ENCODE measurements around the gene ABR.
"Not testable (repeated sequence)": the region's sequence is repeated elsewhere in the genome, so short reads cannot be mapped to it uniquely, and the experiment has no call there.

ABR gene

DNA sequence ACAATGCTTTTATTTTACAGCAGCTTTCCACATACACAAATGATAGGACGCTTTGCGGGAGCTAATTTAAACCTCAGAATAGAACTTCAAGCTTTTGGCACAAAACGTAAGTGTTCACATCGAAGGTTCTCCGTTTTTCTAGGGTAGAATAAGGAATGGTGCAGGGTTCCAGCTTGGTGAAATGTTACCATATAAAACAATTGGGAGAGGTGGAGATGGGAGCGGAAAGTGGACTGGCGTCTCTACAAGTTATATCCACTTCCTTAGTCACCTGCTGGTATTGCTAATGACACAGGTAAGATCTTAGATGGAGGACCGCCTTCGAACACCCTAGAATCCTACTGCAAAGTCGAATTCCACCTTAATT lies 198.5 kb downstream of the ABR start:
- no peak for DNase-seq (ENCODE audit: low read depth)

DNA sequence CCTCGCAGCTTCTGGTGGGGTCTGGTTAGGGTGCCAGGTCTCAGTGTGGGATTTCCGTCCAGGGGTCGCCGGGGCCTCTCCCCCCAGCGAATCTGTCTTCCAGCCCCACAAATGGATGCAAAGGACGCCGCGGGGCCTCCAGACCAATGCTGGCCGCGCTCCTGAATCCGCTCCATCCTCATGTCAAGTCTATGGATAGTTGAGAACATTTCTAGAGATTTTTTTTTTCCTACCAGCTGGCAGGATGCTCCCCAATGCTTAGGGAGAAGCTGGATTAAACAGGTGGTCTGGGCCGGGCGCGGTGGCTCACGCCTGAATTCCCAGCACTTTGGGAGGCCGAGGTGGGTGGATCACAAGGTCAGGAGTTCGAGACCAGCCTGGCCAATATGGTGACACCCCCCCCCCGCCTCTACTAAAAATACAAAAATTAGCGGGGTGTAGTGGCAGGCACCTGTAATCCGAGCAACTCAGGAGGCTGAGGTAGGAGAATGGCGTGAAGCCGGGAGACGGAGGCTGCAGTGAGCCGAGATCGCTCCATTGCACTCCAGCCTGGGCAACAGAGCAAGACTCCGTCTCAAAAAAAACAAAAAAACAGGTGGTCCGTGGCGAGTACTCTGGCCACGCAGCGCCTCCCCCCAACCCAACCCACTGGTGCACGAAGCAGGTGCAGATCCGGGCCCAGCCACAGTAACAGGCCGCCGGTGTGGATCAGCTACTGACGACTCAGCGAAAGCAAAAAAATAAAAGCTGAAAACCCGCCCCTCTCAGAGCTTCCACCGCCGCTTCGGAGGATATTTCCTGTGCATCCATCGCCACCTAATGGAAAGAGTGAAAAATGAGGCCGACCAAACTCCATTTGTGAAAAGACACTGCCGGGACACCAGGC lies 199.1 kb downstream of the ABR start:
- DNase-seq (ENCODE audit: low read depth), result peak; percentile 67

DNA sequence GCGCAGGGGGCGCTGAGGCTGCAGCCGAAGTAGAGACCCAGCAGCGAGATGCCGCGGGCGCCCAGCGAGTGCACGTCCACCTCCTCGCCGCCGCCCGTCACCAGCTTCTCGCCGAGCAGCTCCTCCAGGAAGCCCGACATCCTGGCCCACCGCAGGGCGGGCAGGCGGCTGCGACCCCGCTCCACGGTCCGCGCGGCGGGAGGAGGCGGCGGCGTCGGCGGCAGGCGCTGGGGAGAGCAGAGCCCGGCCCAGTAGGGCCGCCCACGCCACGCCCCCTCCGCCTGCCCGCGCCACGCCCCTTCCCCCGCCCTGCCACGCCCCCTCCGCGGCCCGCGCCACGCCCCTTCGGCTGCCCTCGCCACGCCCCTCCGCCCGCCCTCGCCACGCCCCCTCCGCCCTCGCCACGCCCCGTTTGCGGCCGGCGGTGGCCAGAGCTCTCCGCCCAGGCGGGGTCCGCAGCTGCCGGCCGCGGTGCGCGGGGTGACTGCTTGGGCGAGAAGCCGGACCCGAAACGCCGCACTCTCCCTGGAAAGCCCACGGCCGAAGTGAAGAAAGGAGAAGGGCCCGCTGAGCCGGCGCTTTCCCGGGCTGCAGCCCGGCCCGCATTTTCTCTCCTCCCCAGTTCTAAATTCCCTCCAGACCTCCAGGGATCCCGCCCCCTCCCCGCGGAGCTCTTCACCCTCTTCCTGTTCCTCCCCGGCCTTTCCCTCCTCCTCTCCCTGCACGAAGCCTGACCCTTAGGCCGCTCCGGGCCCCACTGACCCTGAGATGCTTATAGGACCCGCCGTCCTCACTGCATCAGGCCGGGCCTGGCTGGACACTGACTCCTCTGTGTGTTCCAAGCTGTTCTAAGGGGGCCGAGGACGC lies 200.0 kb downstream of the ABR start, which contains the start of gene NXN:
Gene NXN, minus strand, starts transcription at position 238 of the 867 bp plus-strand sequence.
- peak; percentile 88 for DNase-seq (ENCODE audit: low read depth)

DNA sequence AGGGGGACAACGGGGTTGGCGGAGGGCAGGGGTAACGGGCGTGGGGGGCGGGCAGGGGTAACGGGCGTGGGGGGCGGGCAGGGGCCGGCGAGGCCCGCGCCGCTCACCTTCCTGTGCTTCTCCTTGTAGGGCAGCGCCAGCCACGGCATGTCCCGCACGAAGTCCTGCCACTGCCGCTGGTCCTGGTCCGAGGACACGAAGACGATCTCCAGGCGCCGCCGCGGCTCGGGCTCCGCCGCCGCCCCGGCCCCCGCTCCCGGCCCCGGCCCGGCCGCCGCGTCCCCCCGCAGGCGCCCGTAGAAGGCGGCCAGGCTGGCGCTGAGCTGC lies 200.6 kb downstream of the ABR start:
- DNase-seq (ENCODE audit: low read depth), result no peak

DNA sequence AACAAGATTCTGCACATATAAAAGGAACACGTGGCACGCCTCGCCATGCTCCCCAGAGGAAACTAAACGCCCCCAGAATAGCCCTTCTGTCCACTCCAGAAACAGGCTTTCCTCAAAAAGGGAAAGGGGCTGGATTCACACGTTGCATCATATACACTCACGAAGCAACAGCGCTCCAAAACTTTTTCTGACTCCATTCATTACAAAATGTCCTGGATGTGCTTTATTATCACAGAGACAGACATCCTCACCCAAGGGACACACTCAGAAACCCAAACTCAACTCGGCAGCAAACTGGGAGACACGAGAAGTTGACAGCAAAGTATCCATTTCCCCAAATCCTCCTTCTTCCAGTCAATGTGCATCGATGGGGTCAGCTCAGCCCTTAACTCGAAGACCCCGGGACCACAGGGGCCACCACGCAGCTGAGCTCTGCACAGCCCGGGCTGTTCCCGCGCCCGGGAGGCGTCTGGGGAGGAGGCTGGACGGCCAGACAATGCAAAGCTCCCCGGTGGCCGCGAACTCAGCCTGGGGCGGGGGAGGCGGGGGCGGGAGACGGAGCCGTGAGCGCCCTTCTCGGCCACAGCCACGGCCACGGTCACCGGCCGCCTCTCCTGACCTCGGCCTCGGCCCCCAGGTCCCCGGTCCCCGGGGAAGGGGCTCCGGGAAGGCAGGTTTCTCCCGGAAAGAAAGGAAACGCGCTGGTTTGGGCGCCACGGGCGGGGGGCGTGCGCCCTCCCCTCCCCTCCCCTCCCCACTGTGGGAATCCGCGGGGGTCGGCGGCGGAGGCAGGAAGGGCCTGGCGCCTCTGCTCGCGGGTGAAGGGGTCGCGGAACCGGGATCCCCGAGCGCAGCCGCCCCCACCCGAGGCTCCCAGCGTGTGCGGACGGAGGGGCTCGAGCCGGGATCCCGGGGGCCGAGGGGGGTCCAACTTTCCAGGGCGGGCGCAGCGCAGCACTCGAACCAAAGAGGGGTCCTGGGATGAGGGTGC lies 201.4 kb downstream of the ABR start:
- DNase-seq (ENCODE audit: low read depth), result no peak

DNA sequence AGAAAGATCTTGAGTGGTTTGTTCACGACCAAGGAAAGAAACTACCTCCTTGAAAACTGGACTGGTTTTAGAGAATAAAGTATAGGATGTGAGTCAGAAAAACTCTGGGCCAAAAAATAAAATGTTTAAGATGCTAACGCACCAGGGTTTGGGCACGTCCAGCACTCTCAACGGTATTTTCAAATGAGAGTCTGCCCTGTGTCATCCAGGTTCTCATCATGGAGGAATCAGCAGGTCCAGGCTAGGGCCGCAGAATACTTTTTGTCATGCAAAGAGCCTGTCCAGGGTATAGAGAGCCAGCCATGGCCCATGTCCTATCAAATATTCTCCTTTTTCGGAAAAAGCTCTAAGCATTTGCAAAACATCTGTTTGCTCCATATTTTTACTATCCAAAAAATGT lies 202.6 kb downstream of the ABR start:
- DNase-seq (ENCODE audit: low read depth), result no peak

DNA sequence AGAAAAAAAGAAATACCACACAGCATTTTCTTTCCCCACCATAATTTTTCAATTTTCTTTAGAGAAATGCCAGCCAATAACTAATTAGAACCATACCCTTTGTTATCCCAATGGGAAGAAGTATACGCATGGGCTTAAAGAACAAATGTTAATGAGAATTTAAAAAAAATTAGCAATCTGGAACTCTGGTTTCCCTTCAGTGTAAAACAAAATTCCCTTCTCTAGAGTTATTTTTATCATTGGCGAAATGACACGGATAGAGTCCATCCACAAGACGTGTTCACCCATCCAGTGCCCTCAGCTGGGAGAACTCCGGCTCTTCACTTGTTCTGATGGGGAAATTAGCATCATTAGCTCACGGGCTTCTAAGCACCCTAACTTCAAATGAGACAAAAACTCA lies 203.5 kb downstream of the ABR start:
- DNase-seq (ENCODE audit: low read depth), result no peak

DNA sequence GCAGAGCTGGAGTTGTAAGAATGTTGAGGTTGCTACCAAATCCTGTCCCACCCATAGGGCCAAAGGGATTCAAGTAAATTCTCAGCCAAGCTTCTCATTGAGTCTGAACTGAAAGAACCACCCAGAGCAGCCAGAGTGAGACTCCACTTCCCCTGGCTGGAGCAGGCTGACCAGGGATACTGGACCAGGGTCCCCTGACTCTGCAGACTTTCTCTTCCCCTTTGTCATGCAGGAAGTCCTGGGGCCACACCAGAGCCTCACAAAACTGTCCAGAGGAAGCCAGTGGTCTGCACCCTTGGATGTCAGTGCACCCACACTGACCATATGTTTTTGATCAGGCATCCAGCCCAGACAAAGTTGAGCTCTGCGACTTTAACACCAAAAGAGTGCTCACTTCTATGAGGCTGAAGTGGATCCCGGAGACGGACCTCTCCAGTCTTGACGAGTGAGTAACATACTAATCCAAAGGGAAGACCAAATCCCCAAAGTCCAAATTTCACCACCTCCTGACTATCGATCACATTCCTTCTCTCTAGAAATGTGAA lies 204.3 kb downstream of the ABR start:
- DNase-seq (ENCODE audit: low read depth), result no peak

DNA sequence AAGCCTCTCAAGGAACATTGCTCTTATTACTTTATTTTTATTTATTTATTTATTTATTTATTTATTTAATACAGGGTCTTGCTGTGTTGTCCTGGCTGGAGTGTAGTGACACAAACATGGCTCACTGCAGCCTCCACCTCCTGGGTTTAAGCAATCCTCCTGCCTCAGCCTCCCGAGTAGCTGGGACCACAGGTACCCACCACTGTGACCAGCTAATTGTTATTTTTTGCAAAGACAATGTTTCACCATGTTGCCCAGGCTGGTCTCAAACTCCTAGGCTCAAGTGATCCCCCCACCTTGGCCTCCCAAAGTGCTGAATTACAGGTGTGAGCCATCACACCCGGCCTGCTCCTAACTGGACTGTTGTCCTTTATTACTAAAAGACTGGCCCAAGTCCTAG lies 205.0 kb downstream of the ABR start:
- DNase-seq (ENCODE audit: low read depth), result not testable (repeated sequence)

DNA sequence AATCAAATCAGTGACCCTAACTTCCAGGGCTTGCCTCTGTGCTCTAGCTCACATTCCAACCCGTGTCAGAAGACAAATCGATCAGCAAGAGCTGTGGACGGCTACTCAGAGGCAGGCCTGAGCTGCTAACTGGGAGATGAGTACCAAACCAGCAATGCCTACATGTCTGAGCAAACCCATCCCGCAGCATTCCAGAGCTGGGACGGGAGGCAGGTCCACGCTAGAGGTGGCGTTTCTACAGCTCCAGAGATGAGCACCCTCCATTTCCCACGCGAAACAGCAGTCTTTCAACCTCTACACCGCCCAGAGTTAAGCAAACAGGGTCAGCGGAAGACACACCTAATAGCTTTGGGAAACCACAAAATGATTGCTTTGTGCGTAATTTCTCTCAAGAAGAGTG lies 206.7 kb downstream of the ABR start:
- DNase-seq (ENCODE audit: low read depth), result no peak

DNA sequence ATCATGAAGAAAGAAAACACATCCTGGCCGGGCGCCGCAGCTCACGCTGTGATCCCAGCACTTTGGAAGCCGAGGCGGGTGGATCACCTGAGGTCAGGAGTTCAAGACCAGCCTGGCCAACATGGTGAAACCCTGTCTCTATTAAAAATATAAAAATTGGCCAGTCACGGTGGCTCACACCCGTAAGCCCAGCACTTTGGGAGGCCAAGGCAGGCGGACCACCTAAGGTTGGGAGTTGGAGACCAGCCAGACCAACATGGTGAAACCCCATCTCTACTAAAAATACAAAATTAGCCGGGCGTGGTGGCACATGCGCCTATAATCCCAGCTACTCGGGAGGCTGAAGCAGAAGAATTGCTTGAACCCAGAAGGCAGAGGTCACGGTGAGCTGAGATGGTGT lies 207.9 kb downstream of the ABR start:
- DNase-seq (ENCODE audit: low read depth), result not testable (repeated sequence)

DNA sequence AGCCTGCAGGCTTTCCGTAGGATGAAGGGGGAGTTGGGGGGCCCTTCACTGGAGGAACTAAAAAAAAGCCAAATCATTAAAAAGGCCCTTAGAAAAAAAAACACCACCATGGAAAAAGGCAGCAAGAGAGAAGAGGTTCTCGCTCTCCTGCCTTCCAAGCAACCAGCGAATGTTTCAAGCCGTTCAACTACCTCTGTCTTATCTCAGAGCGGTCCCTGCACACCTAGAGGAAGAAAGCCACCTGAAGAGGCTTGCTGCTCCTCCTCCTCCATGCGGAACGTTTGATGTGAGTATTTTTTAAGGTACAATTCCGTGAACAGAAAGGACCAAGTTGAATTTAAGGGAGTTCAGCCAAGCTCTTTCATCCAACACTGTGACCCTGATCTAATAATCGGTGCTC lies 209.4 kb downstream of the ABR start:
- DNase-seq (ENCODE audit: low read depth), result no peak

DNA sequence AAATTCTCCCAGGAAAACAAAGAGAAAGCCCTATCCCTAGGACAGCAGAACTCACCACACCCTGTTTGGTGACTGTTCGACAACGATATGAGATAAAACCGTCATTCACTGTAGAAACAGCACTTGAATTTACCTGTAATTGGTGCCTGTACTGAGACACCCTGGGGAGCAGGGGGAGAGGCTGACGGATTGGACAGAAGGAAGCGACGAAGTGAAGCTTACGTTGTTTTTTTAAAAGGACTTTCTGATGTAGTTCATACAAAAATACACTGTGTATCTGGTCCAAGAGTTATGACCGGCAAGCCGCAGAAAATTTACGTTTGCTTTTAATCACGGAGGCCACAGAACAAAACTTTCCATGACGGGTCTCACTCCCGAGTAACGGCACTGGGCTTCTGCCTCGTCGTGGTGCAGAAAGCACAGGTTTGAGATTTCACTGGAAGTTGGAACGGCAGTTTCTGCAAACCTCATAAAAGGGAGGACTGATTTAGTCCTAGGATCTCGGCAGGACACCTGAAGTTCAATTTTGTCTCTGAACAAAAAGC lies 209.9 kb downstream of the ABR start:
- no peak for DNase-seq (ENCODE audit: low read depth)

DNA sequence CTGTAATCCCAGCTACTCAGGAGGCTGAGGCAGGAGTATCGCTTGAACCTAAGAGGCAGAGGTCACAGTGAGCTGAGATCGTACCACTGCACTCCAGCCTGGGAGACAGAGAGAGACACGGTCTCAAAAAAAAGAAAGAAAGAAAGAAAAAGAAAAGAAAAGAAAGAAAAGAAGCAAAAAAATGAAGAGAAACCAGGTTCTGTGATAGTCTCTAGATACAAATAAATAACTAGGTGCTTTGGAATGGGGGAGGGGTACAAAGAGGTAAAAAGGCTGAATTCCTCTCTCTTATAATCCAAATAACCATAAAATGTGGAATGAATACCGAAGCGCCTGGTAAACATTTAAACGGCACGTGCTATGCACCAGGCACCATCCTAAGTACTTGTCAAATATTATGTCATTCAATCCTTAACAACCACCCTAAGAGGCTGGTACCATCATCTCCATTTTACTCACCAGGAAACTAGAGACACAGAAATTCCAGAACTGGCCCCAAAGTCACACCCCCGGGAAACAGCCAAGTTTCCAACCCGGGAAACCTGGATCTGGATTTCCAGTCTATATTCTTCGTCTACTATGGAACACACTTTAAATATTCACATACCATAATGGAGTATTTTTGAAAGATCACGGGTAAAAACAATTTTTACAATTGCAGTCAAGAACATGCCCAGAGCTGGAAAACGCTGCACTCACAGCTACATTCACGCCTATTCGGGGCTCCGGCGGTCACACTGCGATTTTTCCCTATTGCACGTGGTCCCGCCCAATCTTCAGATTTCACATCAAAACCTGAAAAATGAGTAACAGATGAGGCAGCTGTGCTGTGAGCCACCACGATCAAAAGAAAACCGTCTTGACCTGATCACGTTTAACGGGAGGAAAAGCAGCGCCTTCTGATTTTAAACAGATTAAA lies 210.7 kb downstream of the ABR start:
- no peak for DNase-seq (ENCODE audit: low read depth)

DNA sequence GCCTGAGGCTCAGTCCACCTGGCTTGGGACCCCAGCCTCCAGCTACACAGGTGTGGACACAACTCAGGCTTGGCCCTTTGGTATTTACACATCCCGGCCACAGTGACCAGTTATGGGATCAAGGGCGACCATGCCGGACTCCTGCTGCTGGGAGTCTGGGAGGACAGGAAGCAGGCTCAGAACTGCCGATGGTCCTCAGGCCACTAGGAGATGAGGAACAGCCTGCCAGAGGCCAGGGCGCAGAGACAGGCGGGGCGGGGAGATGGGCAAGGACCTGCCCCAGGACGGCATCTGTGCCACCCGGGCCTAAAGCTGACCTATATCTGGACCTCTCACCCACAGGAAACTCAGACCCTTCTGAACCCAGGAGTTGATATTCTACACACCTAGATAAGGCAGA lies 212.7 kb downstream of the ABR start:
- DNase-seq (ENCODE audit: low read depth), result no peak

DNA sequence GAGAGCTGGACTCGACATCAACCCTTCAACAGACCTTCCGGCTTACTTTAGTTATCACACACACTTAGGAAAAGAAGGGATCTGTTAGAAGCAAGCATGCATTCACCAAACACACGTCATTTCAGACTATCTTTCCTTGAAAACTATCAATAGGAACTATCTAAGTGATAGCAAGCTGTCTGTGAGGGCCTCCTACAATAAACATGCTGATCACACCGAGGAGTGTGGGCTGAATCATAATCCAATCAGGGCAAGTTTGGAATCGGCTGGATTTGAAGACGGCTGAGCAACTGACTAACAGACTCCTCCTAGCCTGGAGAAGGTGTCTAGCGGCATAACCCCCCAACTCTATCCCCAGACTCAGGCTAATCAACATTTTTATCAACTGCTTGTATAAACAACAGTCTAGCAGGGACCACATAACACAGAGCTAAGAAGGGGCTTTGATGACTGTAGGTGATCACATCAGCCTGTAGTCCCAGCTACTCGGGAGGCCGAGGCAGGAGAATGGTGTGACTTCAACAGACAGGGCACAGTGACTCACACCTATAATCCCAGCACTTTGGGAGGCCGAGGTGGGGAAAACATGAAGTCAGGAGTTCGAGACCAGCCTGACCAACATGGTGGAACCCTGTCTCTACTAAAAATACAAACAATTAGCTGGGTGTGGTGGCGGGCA lies 214.3 kb downstream of the ABR start:
- DNase-seq (ENCODE audit: low read depth), result no peak

DNA sequence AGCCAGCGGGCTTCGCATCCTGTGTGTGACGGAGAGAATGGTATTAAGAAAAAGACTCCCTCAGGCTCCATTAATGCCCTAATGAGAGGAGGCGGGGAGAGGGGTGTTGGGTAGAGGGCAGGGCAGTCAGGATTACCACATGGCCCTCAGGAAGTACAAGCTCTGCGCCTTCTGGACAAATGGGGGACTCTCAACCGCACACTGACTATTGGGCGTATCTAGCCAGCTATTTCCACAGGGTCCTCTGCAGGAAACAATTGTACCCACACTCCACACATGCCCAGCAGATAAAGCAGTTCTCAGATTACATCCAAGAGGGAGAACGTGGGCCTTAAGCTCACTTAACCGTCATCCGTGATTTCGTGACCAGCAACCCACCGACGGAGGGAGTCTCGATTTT lies 214.9 kb downstream of the ABR start:
- DNase-seq (ENCODE audit: low read depth), result no peak

DNA sequence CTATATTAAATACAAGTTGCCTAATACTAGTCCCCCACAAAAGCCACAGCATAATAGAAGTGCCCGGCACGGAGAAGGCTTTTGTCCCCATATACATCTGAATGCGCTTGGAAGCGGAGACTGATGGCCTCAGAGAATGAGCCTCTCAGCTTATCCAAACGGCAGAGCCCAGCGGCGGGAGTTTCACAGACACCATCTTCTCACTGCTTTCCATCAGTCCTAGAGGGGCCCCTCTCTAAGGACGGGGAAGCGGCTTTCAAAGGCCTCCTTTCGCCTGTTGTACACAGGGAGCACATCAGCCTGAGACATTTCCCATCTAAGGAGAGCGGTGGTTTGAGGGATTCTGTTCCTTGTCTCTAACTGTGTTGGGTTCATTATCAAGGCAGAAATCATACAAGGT lies 217.1 kb downstream of the ABR start:
- no peak for DNase-seq (ENCODE audit: low read depth)

DNA sequence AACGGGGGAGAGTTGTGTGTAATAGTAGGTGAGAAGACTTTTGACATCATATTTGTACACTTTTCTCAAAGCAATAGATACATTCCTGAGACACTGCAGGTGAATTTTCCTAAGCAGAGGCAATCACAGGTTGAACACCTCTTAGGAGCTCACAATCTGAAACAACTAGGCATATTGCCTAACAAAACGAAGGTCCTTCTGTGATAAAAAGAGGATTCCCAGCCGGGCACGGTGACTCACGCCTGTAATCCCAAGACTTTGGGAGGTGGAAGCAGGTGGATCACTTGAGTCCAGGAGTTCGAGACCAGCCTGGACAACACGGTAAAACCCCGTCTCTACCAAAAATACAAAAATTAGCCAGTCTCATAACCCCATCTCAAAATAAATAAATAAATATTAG lies 217.6 kb downstream of the ABR start:
- no peak for DNase-seq (ENCODE audit: low read depth)
